ENCODE data around the gene OR5F1.

OR5F1 gene

DNA sequence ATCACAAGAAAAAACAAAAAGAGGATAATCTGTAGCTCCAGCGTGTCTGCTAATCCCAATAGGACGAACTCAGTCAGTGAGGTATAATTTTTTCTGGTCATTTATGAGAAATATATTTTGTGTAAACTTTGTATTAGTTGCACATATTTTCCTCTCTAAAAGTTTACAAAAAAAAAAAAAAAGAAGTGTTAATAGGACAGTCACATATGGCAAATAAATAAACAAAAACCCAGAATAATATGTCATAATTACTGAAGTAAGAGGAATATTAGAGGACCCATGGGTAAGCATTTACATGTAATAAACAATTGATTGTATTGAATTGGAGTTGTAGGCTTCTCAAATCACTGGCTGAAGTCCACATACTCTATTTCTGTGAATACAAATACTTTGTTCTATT lies at the start of gene OR5F1:
OR5F1 (minus strand) TSS at position 101 of the 400 bp plus-strand sequence; CDS start at position 101, 0 bp downstream.
- Mint-ChIP-seq H3K9me3 (peaks cover 36% of the 10 kb centered on the region), H3K27me3 (ENCODE audit: low read depth) (no peaks in the 10 kb centered on the region), H3K4me3 (no peak within 1 kb of the TSS), H3K4me1 (ENCODE audit: low read depth) (no peaks in the 10 kb centered on the region), H3K27ac (no peak within 1 kb of the TSS), H3K36me3 (ENCODE audit: low read depth) (no peaks in the 10 kb centered on the region)

DNA sequence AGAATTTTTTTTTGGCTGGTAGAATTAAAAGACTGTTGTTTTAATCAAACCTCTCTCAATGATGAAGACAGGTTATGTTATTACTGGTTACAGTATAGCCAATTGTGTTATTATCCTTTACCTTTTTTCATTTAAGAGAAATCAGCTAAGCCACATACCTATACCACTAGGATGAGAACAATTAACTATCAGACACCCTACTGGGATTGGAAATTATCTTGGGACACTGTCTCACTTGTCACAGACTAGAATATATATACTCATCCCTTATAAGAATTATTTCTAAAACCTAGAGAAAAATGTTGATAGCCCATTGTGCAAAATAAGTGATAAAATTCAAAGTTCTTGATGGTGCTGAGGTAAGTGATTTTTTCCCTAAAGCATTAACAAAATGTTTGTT lies 32.9 kb upstream of the OR5F1 start, which contains the start of gene OR5AS1:
OR5AS1 (plus strand) TSS at position 301 of the 400 bp plus-strand sequence. CDS start 2,765 bp downstream, outside the sequence.
- H3K36me3 Mint-ChIP-seq (ENCODE audit: low read depth), result no peaks in the 10 kb centered on the region
- no peaks in the 10 kb centered on the region for H3K27me3 Mint-ChIP-seq (ENCODE audit: low read depth)
- H3K4me3 Mint-ChIP-seq, result no peak within 1 kb of the TSS
- peaks cover 24% of the 10 kb centered on the region for H3K9me3 Mint-ChIP-seq
- no peaks in the 10 kb centered on the region for H3K4me1 Mint-ChIP-seq (ENCODE audit: low read depth)
- H3K27ac Mint-ChIP-seq, result no peak within 1 kb of the TSS

DNA sequence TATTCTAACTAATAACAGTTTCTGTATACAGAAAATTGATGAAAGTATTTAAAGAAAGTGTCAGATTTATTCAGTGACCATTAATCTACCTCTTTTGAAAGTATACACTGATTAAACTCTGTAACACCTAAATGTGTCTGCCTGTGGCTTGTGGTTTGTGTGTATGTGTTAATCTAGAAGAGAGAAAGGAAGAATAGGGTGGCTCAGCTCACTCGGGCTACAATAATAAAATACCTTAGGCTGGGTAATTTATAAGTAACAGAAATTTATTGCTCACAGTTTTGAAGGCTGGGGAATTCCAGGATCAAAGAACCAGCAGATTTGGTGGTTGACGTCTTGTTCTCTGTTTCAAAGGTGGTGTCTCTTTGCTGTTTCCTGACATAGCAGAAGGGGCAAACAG lies 19.4 kb upstream of the OR5F1 start:
- Mint-ChIP-seq H3K27ac (no peak overlapping the region), H3K4me3 (no peak overlapping the region), H3K4me1 (ENCODE audit: low read depth) (no peaks in the 10 kb centered on the region), H3K9me3 (peaks cover 19% of the 10 kb centered on the region), H3K36me3 (ENCODE audit: low read depth) (no peaks in the 10 kb centered on the region), H3K27me3 (ENCODE audit: low read depth) (no peaks in the 10 kb centered on the region)

DNA sequence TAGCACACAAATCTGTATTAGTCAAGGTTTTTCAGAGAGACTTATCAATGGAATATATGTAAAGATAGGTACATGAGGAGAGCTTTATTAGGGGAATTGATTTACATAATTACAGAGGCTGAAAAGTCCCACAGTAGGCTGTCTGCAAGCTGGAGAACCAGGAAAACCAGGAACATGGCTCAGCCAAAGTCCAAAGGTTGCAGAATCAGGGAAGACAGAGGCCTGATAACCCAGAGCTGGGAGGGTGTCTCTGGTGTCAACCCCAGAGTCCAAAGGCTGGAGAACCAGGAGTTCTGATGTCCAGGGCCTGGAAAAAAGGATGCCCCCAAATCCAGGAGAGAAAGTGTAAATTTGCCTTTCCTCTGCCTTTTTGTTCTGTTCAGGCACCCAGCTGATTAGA lies 16.3 kb upstream of the OR5F1 start:
- no peak overlapping the region for H3K4me3 Mint-ChIP-seq
- no peaks in the 10 kb centered on the region for H3K27me3 Mint-ChIP-seq (ENCODE audit: low read depth)
- H3K4me1 Mint-ChIP-seq (ENCODE audit: low read depth), result no peaks in the 10 kb centered on the region
- peaks cover 23% of the 10 kb centered on the region for H3K9me3 Mint-ChIP-seq
- H3K36me3 Mint-ChIP-seq (ENCODE audit: low read depth), result no peaks in the 10 kb centered on the region
- no peak overlapping the region for H3K27ac Mint-ChIP-seq

DNA sequence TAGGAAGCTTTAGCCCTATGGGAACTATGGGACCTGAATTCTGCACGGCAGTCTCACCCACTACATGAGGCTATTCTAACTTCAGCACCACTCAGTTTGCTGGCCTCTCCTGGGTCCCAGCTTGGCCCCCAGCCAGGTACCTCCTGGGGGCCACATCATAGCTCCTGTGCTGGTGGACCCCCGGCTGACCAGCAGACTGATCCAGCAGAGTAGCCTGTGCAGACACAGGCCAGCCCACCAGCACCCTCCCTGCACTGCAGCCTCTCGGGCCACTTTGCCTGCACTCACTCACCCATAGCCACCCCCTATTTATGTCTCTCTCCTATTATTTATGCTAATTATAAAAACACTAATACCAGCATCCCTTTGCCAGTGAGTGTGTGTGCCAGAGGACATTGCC lies 23.5 kb downstream of the OR5F1 start:
- H3K4me3 Mint-ChIP-seq, result no peak overlapping the region
- H3K4me1 Mint-ChIP-seq (ENCODE audit: low read depth), result no peaks in the 10 kb centered on the region
- H3K36me3 Mint-ChIP-seq (ENCODE audit: low read depth), result no peaks in the 10 kb centered on the region

DNA sequence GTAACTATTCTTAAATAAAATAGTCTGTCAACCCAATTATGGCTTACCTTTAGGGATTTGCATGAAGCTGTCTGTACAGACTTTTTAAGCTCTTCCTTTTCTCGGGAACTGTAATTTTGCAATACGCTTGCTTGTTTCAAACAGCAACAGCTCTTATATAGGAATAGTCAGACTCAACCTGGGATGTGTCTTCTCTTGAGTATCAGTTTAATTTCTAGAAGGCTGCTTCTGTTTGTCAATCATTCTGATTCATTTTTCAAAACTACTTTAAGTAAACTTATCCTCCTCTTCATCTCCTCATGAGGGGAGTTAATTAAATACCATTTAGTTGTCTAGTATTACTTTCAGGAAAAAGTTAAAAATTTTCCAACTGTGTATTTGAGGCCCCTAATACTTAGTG lies 24.6 kb downstream of the OR5F1 start, which contains the start of gene OR10AG1:
OR10AG1 (minus strand) TSS at position 101 of the 400 bp plus-strand sequence; CDS start at position 63, 38 bp downstream.
- Mint-ChIP-seq H3K9me3 (peaks cover 16% of the 10 kb centered on the region), H3K4me1 (ENCODE audit: low read depth) (no peaks in the 10 kb centered on the region), H3K4me3 (no peak within 1 kb of the TSS), H3K27ac (no peak within 1 kb of the TSS), H3K27me3 (ENCODE audit: low read depth) (no peaks in the 10 kb centered on the region), H3K36me3 (ENCODE audit: low read depth) (no peaks in the 10 kb centered on the region)

More for the DNA sequence above, 23.5 kb downstream of the OR5F1 start:
- H3K9me3 Mint-ChIP-seq, result peaks cover 16% of the 10 kb centered on the region
- H3K27ac Mint-ChIP-seq, result no peak overlapping the region
- H3K27me3 Mint-ChIP-seq (ENCODE audit: low read depth), result no peaks in the 10 kb centered on the region

DNA sequence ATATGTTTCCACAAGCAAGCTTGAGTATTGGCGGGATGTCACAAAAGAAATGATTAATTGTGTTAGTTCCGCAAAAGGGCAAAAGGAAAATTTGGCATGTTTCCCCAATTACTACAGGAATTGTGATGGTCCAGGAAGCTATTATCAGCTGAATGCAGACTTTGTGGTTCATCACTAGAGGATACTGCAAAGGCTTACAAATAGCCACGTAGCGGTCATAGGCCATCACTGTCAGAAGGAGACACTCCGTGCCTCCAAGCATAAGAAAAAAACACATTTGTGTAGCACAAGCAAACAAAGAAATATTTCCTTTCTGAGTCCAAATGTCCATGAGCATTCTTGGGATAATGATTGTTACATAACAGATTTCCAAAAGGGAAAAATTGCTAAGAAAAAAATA lies 26.5 kb downstream of the OR5F1 start:
- Mint-ChIP-seq H3K27ac (no peak overlapping the region), H3K9me3 (peaks cover 17% of the 10 kb centered on the region), H3K27me3 (ENCODE audit: low read depth) (no peaks in the 10 kb centered on the region), H3K4me3 (no peak overlapping the region), H3K4me1 (ENCODE audit: low read depth) (no peaks in the 10 kb centered on the region), H3K36me3 (ENCODE audit: low read depth) (no peaks in the 10 kb centered on the region)

DNA sequence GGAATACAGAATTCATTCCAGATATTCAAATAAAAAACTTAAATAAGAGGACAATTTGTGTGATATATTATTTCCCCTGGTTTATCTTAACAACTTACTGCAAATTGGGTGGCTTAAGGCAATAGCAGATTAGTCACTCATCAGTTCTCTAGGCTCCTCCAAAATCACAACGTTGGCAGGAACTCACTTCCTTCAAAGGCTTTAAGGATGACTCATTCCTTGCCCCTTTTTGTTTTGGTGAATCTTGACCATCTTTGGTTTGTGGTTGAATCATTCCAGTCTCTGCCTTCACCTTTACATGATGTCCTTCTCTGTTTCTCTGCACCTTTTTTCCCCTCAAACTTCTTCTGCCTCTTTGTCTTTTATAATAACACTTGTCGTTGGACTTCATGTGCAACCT lies 28.0 kb downstream of the OR5F1 start:
- Mint-ChIP-seq H3K4me3 (no peak overlapping the region), H3K4me1 (ENCODE audit: low read depth) (no peaks in the 10 kb centered on the region), H3K27ac (no peak overlapping the region), H3K36me3 (ENCODE audit: low read depth) (no peaks in the 10 kb centered on the region), H3K9me3 (peaks cover 13% of the 10 kb centered on the region), H3K27me3 (ENCODE audit: low read depth) (no peaks in the 10 kb centered on the region)

DNA sequence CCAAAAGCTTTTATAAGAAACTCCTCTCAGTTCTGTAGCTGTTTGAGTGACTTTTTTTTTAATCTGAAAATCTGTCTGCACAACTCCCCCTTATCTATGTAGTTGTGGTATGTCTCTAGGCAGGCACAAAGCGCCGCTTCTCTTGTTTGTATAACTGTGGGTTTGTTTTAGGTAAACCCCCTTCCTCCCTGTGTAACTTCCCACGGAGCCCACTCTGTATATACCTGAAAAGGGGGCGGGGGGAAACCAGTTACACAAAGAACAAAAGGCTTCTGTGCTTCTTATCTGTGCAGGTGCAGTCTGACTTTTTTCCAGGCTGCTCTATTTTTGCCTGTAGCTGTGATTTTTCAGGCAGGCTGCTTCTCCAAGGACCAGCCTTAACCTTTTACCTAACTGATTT lies 37.9 kb downstream of the OR5F1 start:
- H3K4me1 Mint-ChIP-seq (ENCODE audit: low read depth), result no peaks in the 10 kb centered on the region
- H3K4me3 Mint-ChIP-seq, result no peak overlapping the region
- no peak overlapping the region for H3K27ac Mint-ChIP-seq
- H3K9me3 Mint-ChIP-seq, result peaks cover 20% of the 10 kb centered on the region
- no peaks in the 10 kb centered on the region for H3K27me3 Mint-ChIP-seq (ENCODE audit: low read depth)
- H3K36me3 Mint-ChIP-seq (ENCODE audit: low read depth), result no peaks in the 10 kb centered on the region

DNA sequence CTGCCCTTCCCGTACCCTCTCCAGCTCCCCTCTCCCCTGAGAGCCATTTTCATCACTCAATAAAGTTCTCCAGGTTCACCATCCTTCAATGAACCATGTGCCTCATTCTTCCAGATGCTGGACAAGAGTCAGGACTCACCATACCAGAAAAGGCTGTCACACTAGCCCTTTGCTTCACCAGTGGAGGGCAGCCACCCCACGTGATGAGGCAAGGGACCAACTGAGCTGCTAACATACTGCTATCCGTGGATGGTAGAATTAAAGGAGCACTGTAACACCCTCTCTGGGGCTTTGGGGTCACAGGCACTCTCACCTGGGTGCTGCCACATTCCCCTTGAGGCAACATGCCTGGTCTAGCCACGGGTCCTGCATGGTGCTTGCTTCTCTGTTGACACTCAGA lies 45.1 kb downstream of the OR5F1 start:
- Mint-ChIP-seq H3K36me3 (ENCODE audit: low read depth) (no peaks in the 10 kb centered on the region), H3K4me3 (no peak overlapping the region), H3K27ac (no peak overlapping the region), H3K9me3 (peaks cover 4% of the 10 kb centered on the region), H3K27me3 (ENCODE audit: low read depth) (no peaks in the 10 kb centered on the region), H3K4me1 (ENCODE audit: low read depth) (no peaks in the 10 kb centered on the region)
